Measurements from ENCODE around the gene DLX1. TPM values are rescaled to one million over a fixed set of nuclear protein-coding genes. Genes with fewer than 3 reads are reported as not detected.

The DLX1 gene
- total RNA-seq, 4 donors from 2014 or later, result 0.16 TPM; not detected in 3

DNA sequence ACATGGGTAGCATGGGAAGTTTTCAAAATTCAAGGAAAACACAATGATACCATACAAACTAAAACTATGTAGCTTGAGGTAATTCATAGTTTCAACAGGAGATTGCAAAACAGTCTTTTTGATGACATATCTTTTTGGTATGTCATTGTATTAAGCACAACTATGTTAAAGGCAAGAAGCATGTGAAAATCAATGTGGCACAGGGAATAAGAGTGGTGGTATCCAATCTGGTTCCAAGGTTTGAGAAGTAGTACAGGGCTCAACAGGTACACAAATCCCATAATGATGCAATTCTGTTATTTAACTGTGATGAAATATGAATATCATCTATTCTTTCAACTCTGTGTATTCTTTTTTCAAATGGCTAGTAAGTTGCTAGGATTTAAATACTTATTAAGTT is 33.8 kb downstream of the DLX1 start:
- H3K27me3 ChIP-seq, result peaks cover 0 to 4% (median 0%) of the 10 kb centered on the region in 3 donors
- no peaks in the 10 kb centered on the region for H3K36me3 ChIP-seq
- no peak for ATAC-seq
- DNase-seq, result no peak
- no peak overlapping the region for H3K27ac ChIP-seq
- in situ Hi-C loops (cut with MboI; ENCODE audit: low sequenced_read_pairs in 4 of 4) (loop anchor here (10.0 to 25.0 kb wide), 4 partner anchors 307 to 532 kb away; no protein-coding TSS in a partner anchor), intact Hi-C loops (cut with DNase I; ENCODE audit: low total_unique reads) (no loop called here)
- no peak overlapping the region for H3K4me3 ChIP-seq
- no peak for TF ChIP-seq POLR2A (IDR thresholded peaks at IDR 0.05)
- TF ChIP-seq, protein P1, sequence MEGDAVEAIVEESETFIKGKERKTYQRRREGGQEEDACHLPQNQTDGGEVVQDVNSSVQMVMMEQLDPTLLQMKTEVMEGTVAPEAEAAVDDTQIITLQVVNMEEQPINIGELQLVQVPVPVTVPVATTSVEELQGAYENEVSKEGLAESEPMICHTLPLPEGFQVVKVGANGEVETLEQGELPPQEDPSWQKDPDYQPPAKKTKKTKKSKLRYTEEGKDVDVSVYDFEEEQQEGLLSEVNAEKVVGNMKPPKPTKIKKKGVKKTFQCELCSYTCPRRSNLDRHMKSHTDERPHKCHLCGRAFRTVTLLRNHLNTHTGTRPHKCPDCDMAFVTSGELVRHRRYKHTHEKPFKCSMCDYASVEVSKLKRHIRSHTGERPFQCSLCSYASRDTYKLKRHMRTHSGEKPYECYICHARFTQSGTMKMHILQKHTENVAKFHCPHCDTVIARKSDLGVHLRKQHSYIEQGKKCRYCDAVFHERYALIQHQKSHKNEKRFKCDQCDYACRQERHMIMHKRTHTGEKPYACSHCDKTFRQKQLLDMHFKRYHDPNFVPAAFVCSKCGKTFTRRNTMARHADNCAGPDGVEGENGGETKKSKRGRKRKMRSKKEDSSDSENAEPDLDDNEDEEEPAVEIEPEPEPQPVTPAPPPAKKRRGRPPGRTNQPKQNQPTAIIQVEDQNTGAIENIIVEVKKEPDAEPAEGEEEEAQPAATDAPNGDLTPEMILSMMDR (IDR thresholded peaks at IDR 0.05 in 4 of 5, conservative IDR thresholded peaks at IDR 0.05 in 1 of 5), result no peak
- H3K4me1 ChIP-seq, result no peaks in the 10 kb centered on the region
- no peaks in the 10 kb centered on the region for H3K9me3 ChIP-seq

DNA sequence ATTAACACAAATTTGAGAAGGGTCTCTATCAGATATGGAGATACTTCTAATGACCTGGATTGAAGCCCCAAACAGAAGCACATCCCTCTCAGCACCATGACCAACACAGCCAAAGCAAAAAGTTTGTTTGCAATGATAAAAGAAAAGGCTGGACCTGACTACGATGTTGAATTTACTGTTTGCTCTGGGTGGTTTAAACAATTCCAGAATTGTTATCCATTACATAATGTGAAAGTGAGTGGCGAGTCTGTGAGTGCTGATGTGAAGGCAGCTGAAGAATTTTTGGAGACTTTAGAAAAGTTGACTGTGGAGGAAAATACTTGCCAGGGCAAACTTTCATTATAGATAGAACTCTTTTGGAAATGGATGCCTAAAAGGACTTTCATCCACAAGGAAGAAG is 34.8 kb downstream of the DLX1 start:
- H3K27me3 ChIP-seq, result peaks cover 0 to 4% (median 0%) of the 10 kb centered on the region in 3 donors
- H3K9me3 ChIP-seq, result no peaks in the 10 kb centered on the region
- in situ Hi-C loops (cut with MboI; ENCODE audit: low sequenced_read_pairs in 4 of 4) (loop anchor here (25.0 kb wide), 3 partner anchors 308 to 533 kb away; no protein-coding TSS in a partner anchor), intact Hi-C loops (cut with DNase I; ENCODE audit: low total_unique reads) (no loop called here)
- DNase-seq (no peak), ATAC-seq (no peak)
- H3K4me1 ChIP-seq, result no peaks in the 10 kb centered on the region
- no peak overlapping the region for H3K27ac ChIP-seq
- no peaks in the 10 kb centered on the region for H3K36me3 ChIP-seq
- H3K4me3 ChIP-seq, result no peak overlapping the region
- no peak for TF ChIP-seq POLR2A (IDR thresholded peaks at IDR 0.05)
- TF ChIP-seq, protein P1 (IDR thresholded peaks at IDR 0.05 in 4 of 5, conservative IDR thresholded peaks at IDR 0.05 in 1 of 5), result no peak

DNA sequence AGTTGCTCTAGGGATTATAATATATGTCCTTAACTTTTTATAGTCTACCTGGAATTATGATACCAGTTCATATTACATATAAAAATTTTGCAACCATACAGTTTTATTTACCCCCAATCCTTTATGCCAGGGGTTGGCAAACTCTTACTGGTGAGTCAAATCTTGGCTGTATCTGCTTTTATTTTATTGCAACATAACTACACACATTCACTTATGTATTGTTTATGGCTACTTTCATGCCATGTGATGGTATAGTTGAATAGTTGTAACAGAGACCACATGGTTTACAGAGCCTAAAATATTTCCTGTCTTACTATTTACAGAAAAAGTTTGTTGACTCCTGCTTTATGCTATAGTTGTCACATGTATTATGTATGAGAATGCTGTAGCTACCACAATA is 43.2 kb downstream of the DLX1 start:
- H3K27me3 ChIP-seq, result no peaks in the 10 kb centered on the region
- no peak overlapping the region for H3K27ac ChIP-seq
- no peak for TF ChIP-seq POLR2A (IDR thresholded peaks at IDR 0.05)
- TF ChIP-seq, protein P1 (IDR thresholded peaks at IDR 0.05 in 4 of 5, conservative IDR thresholded peaks at IDR 0.05 in 1 of 5), result no peak
- no peak overlapping the region for H3K4me3 ChIP-seq
- ATAC-seq, result no peak
- DNase-seq, result no peak
- intact Hi-C loops (cut with DNase I; ENCODE audit: low total_unique reads) (loop anchor here (5.0 kb wide), 1 partner anchor 531 kb away; no protein-coding TSS in a partner anchor), in situ Hi-C loops (cut with MboI; ENCODE audit: low sequenced_read_pairs in 4 of 4) (loop anchor here in 1 of 4 donors (25.0 kb wide), 1 partner anchor 541 kb away; no protein-coding TSS in a partner anchor)
- no peaks in the 10 kb centered on the region for H3K36me3 ChIP-seq
- H3K4me1 ChIP-seq, result no peaks in the 10 kb centered on the region
- H3K9me3 ChIP-seq, result no peaks in the 10 kb centered on the region

DNA sequence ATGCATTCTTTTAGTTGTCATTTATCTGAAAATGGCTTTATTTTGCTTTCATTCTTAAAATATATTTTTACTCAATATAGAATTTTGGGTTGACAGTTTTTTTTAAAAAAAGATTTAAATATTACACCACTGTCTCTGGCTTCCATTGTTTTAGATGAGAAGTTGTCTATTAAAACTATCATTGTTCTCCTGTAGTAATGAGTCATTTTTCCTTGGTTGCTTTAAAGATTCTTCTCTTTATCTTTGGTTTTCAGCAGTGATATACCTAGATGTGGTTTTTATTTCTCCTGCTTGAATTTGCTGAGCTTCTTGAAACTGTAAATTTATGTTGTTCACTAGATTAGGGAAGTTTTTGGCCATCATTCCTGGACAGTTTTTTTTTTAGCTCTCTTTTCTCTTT is 44.1 kb downstream of the DLX1 start:
- Histone ChIP-seq H3K27me3 (no peaks in the 10 kb centered on the region), H3K4me3 (no peak overlapping the region), H3K27ac (no peak overlapping the region), H3K9me3 (no peaks in the 10 kb centered on the region), H3K36me3 (no peaks in the 10 kb centered on the region), H3K4me1 (no peaks in the 10 kb centered on the region)
- intact Hi-C loops (cut with DNase I; ENCODE audit: low total_unique reads) (loop anchor here (5.0 kb wide), 1 partner anchor 532 kb away; no protein-coding TSS in a partner anchor), in situ Hi-C loops (cut with MboI; ENCODE audit: low sequenced_read_pairs in 4 of 4) (loop anchor here in 1 of 4 donors (25.0 kb wide), 1 partner anchor 542 kb away; no protein-coding TSS in a partner anchor)
- TF ChIP-seq, protein P1 (IDR thresholded peaks at IDR 0.05 in 4 of 5, conservative IDR thresholded peaks at IDR 0.05 in 1 of 5), result no peak
- no peak for TF ChIP-seq POLR2A (IDR thresholded peaks at IDR 0.05)
- ATAC-seq (no peak), DNase-seq (no peak)
